HCT116 (cell line): ENCODE data around the gene EEF1A2. TPM values are rescaled to one million over a fixed set of nuclear protein-coding genes. Genes with fewer than 3 reads are reported as not detected.

Experiments
- ATAC-seq: fragments of 200-7000 bp; cut with Tn5 transposase; 2 replicates; pipeline ENCODE4 v1.9.1; 2020; ENCODE audit warnings: mild to moderate bottlenecking, moderate library complexity
- BruUV-seq: library from RNA; stranded (reverse); fragments of 400-500 nt; replicated peaks from 2 replicates; lab custom pipeline; 2021; lab: Mats Ljungman, UMichigan
- CTCF ChIA-PET: fragments of 300-600 bp; sonication (Branson Sonifier 250); formaldehyde crosslinking; loops from one replicate; lab custom pipeline; 2021; ENCODE audit warnings: antibody characterized with exemption; lab: Charles Lee
- POLR2A ChIA-PET: fragments of 300-600, 350-600 bp; sonication (Branson Sonifier 250); formaldehyde crosslinking; loops from one replicate; lab custom pipeline; 2021; ENCODE audit warnings: antibody characterized with exemption; lab: Charles Lee
- RAD21 ChIA-PET, 2 experiments: fragments of 300-600 bp; sonication (Branson Sonifier 250); formaldehyde crosslinking; loops; one replicate each; lab custom pipeline; 2023; ENCODE audit warnings: low total read pairs in 2 of 2; ENCODE audit not compliant: uncharacterized antibody in 2 of 2, unreplicated experiment in 2 of 2, low non-redundant PET in 1 of 2; lab: Charles Lee
- DNase-seq: peaks from one replicate; pipeline ENCODE4 v3.0.0-alpha.2; 2010; ENCODE audit warnings: low read depth, low spot score
- H2AFZ ChIP-seq: fragments of 200-600 bp; shearing (Covaris generic), sonication (generic); 2 replicates; pipeline ENCODE4 v1.6.1; 2017; ENCODE audit warnings: low read depth, mixed run types, mixed read lengths, antibody characterized with exemption, low read length; ENCODE audit not compliant: poor library complexity, severe bottlenecking
- H3K27ac ChIP-seq: 2 replicates; pipeline ENCODE4 v1.5.1; 2012; ENCODE audit warnings: low read depth, low read length
- H3K27me3 ChIP-seq: fragments of 200-600 bp; sonication (generic); 2 replicates; pipeline ENCODE4 v1.6.1; 2016; ENCODE audit warnings: mixed run types, low read length, mixed read lengths; ENCODE audit not compliant: insufficient read depth
- H3K36me3 ChIP-seq, 2 experiments: fragments of 200-500 bp in 1 of 2; fragments of 200-600 bp in 1 of 2; sonication (Bioruptor generic) in 1 of 2; sonication (generic) in 1 of 2; 2 replicates each; pipeline versions ENCODE4 v1.5.1 to v1.6.1; 2014 to 2016; ENCODE audit warnings: low read length in 2 of 2, inconsistent platforms in 1 of 2, mixed read lengths in 1 of 2, mixed run types in 1 of 2; ENCODE audit not compliant: insufficient read depth in 2 of 2, control insufficient read depth in 1 of 2
- H3K4me1 ChIP-seq, 2 experiments: fragments of 200-600 bp in 1 of 2; sonication (generic) in 1 of 2; 2 replicates each; pipeline versions ENCODE4 v1.5.1 to v1.6.1; 2012 to 2017; ENCODE audit warnings: low read length in 2 of 2, inconsistent platforms in 1 of 2, mild to moderate bottlenecking in 1 of 2, mixed read lengths in 1 of 2, mixed run types in 1 of 2, moderate library complexity in 1 of 2; ENCODE audit not compliant: insufficient read depth in 2 of 2, control insufficient read depth in 1 of 2
- H3K4me2 ChIP-seq: fragments of 200-600 bp; sonication (generic); 2 replicates; pipeline ENCODE4 v1.6.1; 2017; ENCODE audit warnings: mixed run types, low read length, mixed read lengths
- H3K4me3 ChIP-seq, 2 experiments: fragments of 200-600 bp in 1 of 2; sonication (generic) in 1 of 2; replicated peaks in 1 of 2; 2 replicates each; pipeline ENCODE4 v1.5.1; 2011 to 2016; ENCODE audit warnings: low read length in 2 of 2, control low read depth in 1 of 2, low read depth in 1 of 2, mild to moderate bottlenecking in 1 of 2, mixed read lengths in 1 of 2, mixed run types in 1 of 2
- H3K79me2 ChIP-seq: fragments of 200-600 bp; sonication (generic); 2 replicates; pipeline ENCODE4 v1.6.1; 2017; ENCODE audit warnings: mild to moderate bottlenecking, mixed run types, low read length, moderate library complexity, mixed read lengths; ENCODE audit not compliant: insufficient read depth
- H3K9ac ChIP-seq: fragments of 200-600 bp; sonication (generic); 2 replicates; pipeline ENCODE4 v1.6.1; 2016; ENCODE audit warnings: low read length, mixed read lengths
- H3K9me2 ChIP-seq: fragments of 200-600 bp; sonication (generic), shearing (Covaris generic); 2 replicates; pipeline ENCODE4 v1.6.1; 2017; ENCODE audit warnings: mixed run types, mild to moderate bottlenecking, moderate library complexity; ENCODE audit not compliant: insufficient read depth
- H3K9me3 ChIP-seq, 2 experiments: fragments of 200-500 bp in 1 of 2; fragments of 200-600 bp in 1 of 2; sonication (Bioruptor generic) in 1 of 2; sonication (generic) in 1 of 2; 2 replicates each; pipeline ENCODE4 v1.6.1; 2014 to 2017; ENCODE audit warnings: low read length in 2 of 2, mixed read lengths in 2 of 2, inconsistent platforms in 1 of 2, low read depth in 1 of 2, mild to moderate bottlenecking in 1 of 2, mixed run types in 1 of 2, moderate library complexity in 1 of 2; ENCODE audit not compliant: control insufficient read depth in 1 of 2, insufficient read depth in 1 of 2
- H4K20me1 ChIP-seq: fragments of 200-600 bp; sonication (generic), shearing (Covaris generic); 2 replicates; pipeline ENCODE4 v1.6.1; 2017; ENCODE audit warnings: mixed run types, mild to moderate bottlenecking, moderate library complexity; ENCODE audit not compliant: insufficient read depth
- CBX3 ChIP-seq: IDR thresholded peaks from 2 replicates; pipeline ENCODE4 v1.6.1; 2012; ENCODE audit warnings: low read depth
- EGR1 ChIP-seq: IDR thresholded peaks from 2 replicates; pipeline ENCODE4 v1.6.1; 2012; ENCODE audit warnings: low read depth
- ELF1 ChIP-seq: IDR thresholded peaks from 2 replicates; pipeline ENCODE4 v1.6.1; 2012; ENCODE audit warnings: low read depth, borderline replicate concordance
- EZH2 ChIP-seq: fragments of 200-600 bp; sonication (generic); IDR thresholded peaks from 2 replicates; pipeline ENCODE4 v1.6.1; 2017; ENCODE audit warnings: antibody characterized with exemption, mixed run types
- EZH2phosphoT487 ChIP-seq: fragments of 200-600 bp; IDR thresholded peaks from 2 replicates; pipeline ENCODE4 v1.6.1; 2018; ENCODE audit warnings: antibody characterized with exemption, borderline replicate concordance
- FOSL1 ChIP-seq: IDR thresholded peaks from 2 replicates; pipeline ENCODE4 v1.6.1; 2012; ENCODE audit warnings: low read depth
- POLR2A ChIP-seq: IDR thresholded peaks from 2 replicates; pipeline ENCODE4 v1.7.0; 2011; ENCODE audit warnings: borderline replicate concordance; ENCODE audit not compliant: insufficient read depth, insufficient read length; ENCODE audit errors: extremely low read depth
- POLR2AphosphoS5 ChIP-seq: IDR thresholded peaks from 2 replicates; pipeline ENCODE4 v1.6.1; 2011; ENCODE audit warnings: mild to moderate bottlenecking, low read depth, low read length, moderate library complexity
- SIN3A ChIP-seq: IDR thresholded peaks from 2 replicates; pipeline ENCODE4 v1.6.1; 2012; ENCODE audit warnings: low read depth
- SP1 ChIP-seq: IDR thresholded peaks from 2 replicates; pipeline ENCODE4 v1.6.1; 2012; ENCODE audit warnings: low read depth
- TCF7L2 ChIP-seq: IDR thresholded peaks from 2 replicates; pipeline ENCODE4 v1.7.0; 2011; ENCODE audit warnings: borderline replicate concordance, inconsistent platforms; ENCODE audit not compliant: insufficient read depth, insufficient read length; ENCODE audit errors: extremely low read depth
- YY1 ChIP-seq: IDR thresholded peaks from 2 replicates; pipeline ENCODE4 v1.6.1; 2011; ENCODE audit warnings: low read length, low read depth, moderate library complexity, mild to moderate bottlenecking; ENCODE audit not compliant: insufficient replicate concordance; ENCODE audit errors: extremely low read depth
- ZBTB33 ChIP-seq: IDR thresholded peaks from 2 replicates; pipeline ENCODE4 v1.6.1; 2011; ENCODE audit warnings: mild to moderate bottlenecking, low read length, moderate library complexity; ENCODE audit not compliant: insufficient replicate concordance; ENCODE audit errors: extremely low read depth
- intact Hi-C: fragments of 100-400 bp; cut with micrococcal nuclease; formaldehyde crosslinking; loops from 2 replicates; pipeline ENCODE4 v1.10.0; 2022
- total RNA-seq: library from RNA; stranded (reverse); gene quantifications from one replicate; pipeline ENCODE4 v1.2.1, GENCODE V29; 2021; ENCODE audit not compliant: unreplicated experiment
- TF ChIP-seq, protein P1 (sequence below): IDR thresholded peaks from 2 replicates; pipeline ENCODE4 v1.6.1; 2012
- TF ChIP-seq, protein P2 (sequence below), 3 experiments: fragments of 200-600 bp in 1 of 3; sonication (generic) in 1 of 3; IDR thresholded peaks in 2 of 3; conservative IDR thresholded peaks in 1 of 3; 2 replicates each; pipeline ENCODE4 v1.5.1; 2012 to 2017; ENCODE audit warnings: low read depth in 2 of 3, low read length in 2 of 3, antibody characterized with exemption in 1 of 3, borderline replicate concordance in 1 of 3, control low read depth in 1 of 3, mild to moderate bottlenecking in 1 of 3, mixed read lengths in 1 of 3, mixed run types in 1 of 3, moderate library complexity in 1 of 3; ENCODE audit not compliant: insufficient read depth in 1 of 3

The EEF1A2 gene
- total RNA-seq, 1 experiment from 2014 or later, result 454 TPM

GRCh38 chr20:63443606-63444395, 55.1 kb downstream of the EEF1A2 start:
- H3K79me2 ChIP-seq, result peaks cover 24% of the 10 kb centered on the region; the same call in 1 of the 2 replicates
- BruUV-seq, result no TSS peak
- POLR2A ChIA-PET, result no interaction called here
- no peaks in the 10 kb centered on the region for H3K4me1 ChIP-seq
- H3K36me3 ChIP-seq, result no peaks in the 10 kb centered on the region
- no peaks in the 10 kb centered on the region for H3K27me3 ChIP-seq
- RAD21 ChIA-PET, result no interaction called here
- CTCF ChIA-PET, result no interaction called here
- H3K9me2 ChIP-seq, result no peaks in the 10 kb centered on the region
- no peak overlapping the region for H3K27ac ChIP-seq
- no peak overlapping the region for H3K4me2 ChIP-seq
- no peaks in the 10 kb centered on the region; a peak in 1 of 4 replicates for H3K9me3 ChIP-seq
- no peak overlapping the region for H3K9ac ChIP-seq
- intact Hi-C loops, result no loop called here
- no peaks in the 10 kb centered on the region for H4K20me1 ChIP-seq
- DNase-seq (no peak), ATAC-seq (no peak)
- no peak overlapping the region for H3K4me3 ChIP-seq
- TF ChIP-seq SP1 (no peak), EZH2 (no peak), TCF7L2 (no peak), CBX3 (no peak), FOSL1 (no peak), EZH2phosphoT487 (no peak), ZBTB33 (no peak), EGR1 (no peak), ELF1 (no peak), POLR2A (no peak), POLR2AphosphoS5 (no peak), SIN3A (no peak), YY1 (no peak)
- TF ChIP-seq, protein P1, sequence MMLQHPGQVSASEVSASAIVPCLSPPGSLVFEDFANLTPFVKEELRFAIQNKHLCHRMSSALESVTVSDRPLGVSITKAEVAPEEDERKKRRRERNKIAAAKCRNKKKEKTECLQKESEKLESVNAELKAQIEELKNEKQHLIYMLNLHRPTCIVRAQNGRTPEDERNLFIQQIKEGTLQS, result no peak
- TF ChIP-seq, protein P2, sequence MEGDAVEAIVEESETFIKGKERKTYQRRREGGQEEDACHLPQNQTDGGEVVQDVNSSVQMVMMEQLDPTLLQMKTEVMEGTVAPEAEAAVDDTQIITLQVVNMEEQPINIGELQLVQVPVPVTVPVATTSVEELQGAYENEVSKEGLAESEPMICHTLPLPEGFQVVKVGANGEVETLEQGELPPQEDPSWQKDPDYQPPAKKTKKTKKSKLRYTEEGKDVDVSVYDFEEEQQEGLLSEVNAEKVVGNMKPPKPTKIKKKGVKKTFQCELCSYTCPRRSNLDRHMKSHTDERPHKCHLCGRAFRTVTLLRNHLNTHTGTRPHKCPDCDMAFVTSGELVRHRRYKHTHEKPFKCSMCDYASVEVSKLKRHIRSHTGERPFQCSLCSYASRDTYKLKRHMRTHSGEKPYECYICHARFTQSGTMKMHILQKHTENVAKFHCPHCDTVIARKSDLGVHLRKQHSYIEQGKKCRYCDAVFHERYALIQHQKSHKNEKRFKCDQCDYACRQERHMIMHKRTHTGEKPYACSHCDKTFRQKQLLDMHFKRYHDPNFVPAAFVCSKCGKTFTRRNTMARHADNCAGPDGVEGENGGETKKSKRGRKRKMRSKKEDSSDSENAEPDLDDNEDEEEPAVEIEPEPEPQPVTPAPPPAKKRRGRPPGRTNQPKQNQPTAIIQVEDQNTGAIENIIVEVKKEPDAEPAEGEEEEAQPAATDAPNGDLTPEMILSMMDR (IDR thresholded peaks at IDR 0.05 in 2 of 3, conservative IDR thresholded peaks at IDR 0.05 in 1 of 3; ENCODE audit: borderline replicate concordance in 1 of 3, insufficient read depth in 1 of 3, low read depth in 2 of 3, low read length in 2 of 3), result no peak
- no peak overlapping the region for H2AFZ ChIP-seq
